ENCODE measurements around the gene LDLRAD3. TPM values are rescaled to one million over a fixed set of nuclear protein-coding genes. Genes with fewer than 3 reads are reported as not detected.
"Not testable (repeated sequence)": the region's sequence is repeated elsewhere in the genome, so short reads cannot be mapped to it uniquely, and the experiment has no call there.

Gene LDLRAD3
- polyA plus RNA-seq, 1 donor: 11.1 TPM

DNA sequence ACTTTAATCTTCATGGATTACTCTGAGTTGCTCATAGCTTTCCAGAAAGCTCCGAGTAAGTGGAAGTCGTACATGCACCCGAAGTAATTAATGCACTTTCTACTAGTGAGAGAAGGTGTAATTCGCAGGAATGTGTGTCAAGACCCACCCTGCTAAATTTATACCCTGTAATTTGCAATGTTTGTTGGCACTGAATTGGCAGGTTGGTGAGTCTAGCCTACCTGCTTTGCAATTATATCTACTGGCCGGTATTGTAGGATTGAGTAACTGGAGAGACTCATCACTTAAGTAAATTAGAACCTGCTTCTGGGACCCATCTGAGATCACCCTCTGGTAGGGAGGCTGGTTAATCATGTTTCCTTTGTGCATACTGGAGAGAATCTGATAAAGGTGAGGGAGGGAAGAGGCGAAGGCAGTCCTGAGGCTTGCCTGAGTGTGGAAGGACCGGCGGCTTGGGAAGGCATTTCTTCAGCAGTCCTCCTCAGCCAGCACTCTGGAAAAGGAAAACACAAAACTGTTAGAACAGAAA lies 63.3 kb downstream of the LDLRAD3 start:
- DNase-seq: no peak
- H3K4me1 ChIP-seq (ENCODE audit: control insufficient read depth, insufficient read depth, low read length): no peaks in the 10 kb centered on the region
- peaks cover 3% of the 10 kb centered on the region for H3K9me3 ChIP-seq (ENCODE audit: control insufficient read depth, low read depth, low read length)
- no peaks in the 10 kb centered on the region for H3K27me3 ChIP-seq (ENCODE audit: control insufficient read depth, insufficient read depth, low read length)
- H3K36me3 ChIP-seq (ENCODE audit: control insufficient read depth, insufficient read depth, low read length): no peaks in the 10 kb centered on the region
- H3K27ac ChIP-seq (ENCODE audit: low read length): no peak overlapping the region
- H3K4me3 ChIP-seq (ENCODE audit: low read length): no peak overlapping the region
- 60% methylated on average over 1 of the region's 8 CpGs for WGBS (ENCODE audit: insufficient coverage, low lambda C conversion rate)

DNA sequence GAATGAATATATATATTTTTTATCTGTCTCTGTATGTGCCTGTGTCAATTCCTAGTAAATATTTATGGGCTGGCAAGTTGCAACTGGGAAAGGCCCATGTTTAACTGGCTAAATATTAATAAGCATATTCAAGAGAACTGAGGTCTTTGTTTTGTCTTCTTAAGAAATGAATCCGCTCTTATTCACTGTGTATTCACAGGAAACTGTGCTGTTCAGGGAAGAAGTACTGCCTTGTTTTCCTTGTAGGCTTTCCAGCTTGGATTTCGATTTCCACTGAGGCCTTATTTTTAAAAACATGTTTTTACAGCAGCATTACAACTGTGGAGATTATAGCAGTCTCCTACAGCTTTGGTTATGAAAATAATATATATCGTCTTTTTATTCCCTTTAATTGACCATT lies 64.7 kb downstream of the LDLRAD3 start:
- peaks cover 3% of the 10 kb centered on the region for H3K9me3 ChIP-seq (ENCODE audit: control insufficient read depth, low read depth, low read length)
- 94% methylated on average over 3 of the region's 3 CpGs for WGBS (ENCODE audit: insufficient coverage, low lambda C conversion rate)
- no peaks in the 10 kb centered on the region for H3K4me1 ChIP-seq (ENCODE audit: control insufficient read depth, insufficient read depth, low read length)
- H3K27ac ChIP-seq (ENCODE audit: low read length): no peak overlapping the region
- H3K36me3 ChIP-seq (ENCODE audit: control insufficient read depth, insufficient read depth, low read length): no peaks in the 10 kb centered on the region
- DNase-seq: no peak
- no peak overlapping the region for H3K4me3 ChIP-seq (ENCODE audit: low read length)
- no peaks in the 10 kb centered on the region for H3K27me3 ChIP-seq (ENCODE audit: control insufficient read depth, insufficient read depth, low read length)

DNA sequence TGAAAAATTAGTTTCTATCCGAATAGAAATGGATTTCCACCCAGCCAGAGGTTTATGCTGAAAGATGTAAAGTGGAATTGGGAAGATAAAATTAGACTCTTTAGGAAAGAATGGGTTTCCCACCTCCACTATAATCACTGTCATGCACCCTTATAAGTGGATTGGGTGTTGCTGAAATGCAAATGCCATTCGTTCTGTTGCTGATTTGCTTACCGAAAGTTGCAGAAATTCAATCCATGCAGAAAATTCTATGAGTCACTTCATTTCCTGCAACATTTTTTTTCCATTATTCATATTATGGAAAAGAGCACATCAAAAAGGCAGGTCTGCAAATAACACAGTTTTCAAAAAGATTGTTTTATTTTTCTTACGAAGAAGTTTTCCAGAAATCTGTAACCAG lies 65.6 kb downstream of the LDLRAD3 start:
- Histone ChIP-seq H3K27ac (ENCODE audit: low read length) (no peak overlapping the region), H3K27me3 (ENCODE audit: control insufficient read depth, insufficient read depth, low read length) (no peaks in the 10 kb centered on the region), H3K36me3 (ENCODE audit: control insufficient read depth, insufficient read depth, low read length) (no peaks in the 10 kb centered on the region), H3K9me3 (ENCODE audit: control insufficient read depth, low read depth, low read length) (peaks cover 3% of the 10 kb centered on the region), H3K4me3 (ENCODE audit: low read length) (no peak overlapping the region), H3K4me1 (ENCODE audit: control insufficient read depth, insufficient read depth, low read length) (no peaks in the 10 kb centered on the region)
- 67% methylated on average over 1 of the region's 4 CpGs for WGBS (ENCODE audit: insufficient coverage, low lambda C conversion rate)
- DNase-seq: no peak

DNA sequence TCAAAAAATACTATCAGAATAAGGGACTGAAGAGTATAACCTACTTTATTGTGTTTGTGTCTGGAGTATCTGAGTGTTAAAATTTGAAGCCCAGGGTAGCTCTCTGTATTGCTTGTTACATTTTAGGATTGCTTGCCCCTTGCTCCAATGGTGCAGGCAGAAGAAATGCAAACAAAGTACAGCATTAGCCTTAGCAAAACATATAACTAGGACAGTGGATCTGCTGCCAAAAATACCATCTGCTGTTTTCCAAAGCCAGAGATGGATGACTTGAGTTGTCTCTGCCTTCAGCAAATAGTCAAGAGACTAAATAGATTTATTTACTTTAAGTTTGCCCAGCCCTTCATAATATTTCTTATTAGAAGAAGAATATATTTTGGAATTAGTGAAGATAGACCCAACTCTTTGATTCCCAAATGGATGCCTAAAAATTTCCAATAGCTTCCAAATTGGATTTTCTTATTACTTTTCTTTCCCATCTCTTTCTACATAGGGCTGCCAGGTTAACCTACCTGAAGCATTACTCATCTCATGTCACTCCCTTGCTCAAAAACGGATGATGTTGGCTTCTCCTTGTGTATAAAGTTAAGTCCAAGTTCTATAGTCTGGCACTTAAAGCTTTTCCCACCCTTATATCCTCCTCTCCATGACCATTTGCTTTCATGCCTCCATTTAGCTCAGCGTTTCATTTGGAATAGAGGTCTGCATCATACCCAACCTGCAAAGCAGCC lies 66.3 kb downstream of the LDLRAD3 start:
- H3K4me1 ChIP-seq (ENCODE audit: control insufficient read depth, insufficient read depth, low read length): no peaks in the 10 kb centered on the region
- WGBS (ENCODE audit: insufficient coverage, low lambda C conversion rate): no CpG with 5 or more reads among the region's 2 CpGs
- H3K4me3 ChIP-seq (ENCODE audit: low read length): no peak overlapping the region
- H3K27me3 ChIP-seq (ENCODE audit: control insufficient read depth, insufficient read depth, low read length): no peaks in the 10 kb centered on the region
- H3K27ac ChIP-seq (ENCODE audit: low read length): no peak overlapping the region
- no peak for DNase-seq
- no peaks in the 10 kb centered on the region for H3K9me3 ChIP-seq (ENCODE audit: control insufficient read depth, low read depth, low read length)
- H3K36me3 ChIP-seq (ENCODE audit: control insufficient read depth, insufficient read depth, low read length): no peaks in the 10 kb centered on the region

DNA sequence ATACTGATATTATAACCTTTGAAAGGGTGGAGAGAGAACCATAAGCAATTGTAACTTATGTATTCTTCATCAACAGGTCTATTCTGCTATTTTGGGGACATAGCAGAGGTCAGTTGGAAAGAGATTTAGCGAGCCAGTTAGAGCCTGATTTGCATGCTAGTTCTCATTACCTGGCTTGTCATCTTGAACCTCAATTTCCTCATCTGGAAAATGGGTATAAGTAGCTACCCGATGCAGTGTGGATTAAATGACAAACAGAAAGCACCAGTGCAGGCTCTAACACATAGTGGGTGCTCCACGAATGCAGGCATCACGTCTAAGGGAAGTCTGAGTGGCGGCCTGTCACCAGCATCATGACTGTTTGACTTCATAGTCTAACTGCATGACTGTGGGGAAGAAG lies 67.7 kb downstream of the LDLRAD3 start:
- no peak for DNase-seq
- Histone ChIP-seq H3K27ac (ENCODE audit: low read length) (no peak overlapping the region), H3K4me1 (ENCODE audit: control insufficient read depth, insufficient read depth, low read length) (no peaks in the 10 kb centered on the region), H3K4me3 (ENCODE audit: low read length) (no peak overlapping the region), H3K9me3 (ENCODE audit: control insufficient read depth, low read depth, low read length) (no peaks in the 10 kb centered on the region), H3K36me3 (ENCODE audit: control insufficient read depth, insufficient read depth, low read length) (no peaks in the 10 kb centered on the region), H3K27me3 (ENCODE audit: control insufficient read depth, insufficient read depth, low read length) (no peaks in the 10 kb centered on the region)
- 100% methylated on average over 1 of the region's 5 CpGs for WGBS (ENCODE audit: insufficient coverage, low lambda C conversion rate)

DNA sequence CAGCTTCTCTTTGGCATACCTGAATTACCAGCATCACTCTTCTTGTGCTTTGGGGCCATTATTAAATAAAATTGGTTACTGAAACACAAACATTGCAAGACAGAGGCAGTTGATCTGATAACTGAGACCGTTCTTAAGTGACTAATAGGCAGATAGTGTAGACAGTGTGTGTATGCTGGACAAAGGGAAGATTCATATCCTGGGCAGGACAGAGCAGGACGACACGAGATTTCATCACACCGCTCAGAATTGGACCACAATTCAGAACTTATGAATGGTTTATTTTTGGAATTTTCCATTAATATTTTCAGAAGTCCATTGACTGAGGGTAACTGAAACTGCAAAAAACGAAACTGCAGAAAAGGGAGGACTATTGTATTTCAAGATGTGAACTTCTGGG lies 68.6 kb downstream of the LDLRAD3 start:
- 67% methylated on average over 1 of the region's 5 CpGs for WGBS (ENCODE audit: insufficient coverage, low lambda C conversion rate)
- Histone ChIP-seq H3K4me1 (ENCODE audit: control insufficient read depth, insufficient read depth, low read length) (no peaks in the 10 kb centered on the region), H3K4me3 (ENCODE audit: low read length) (no peak overlapping the region), H3K36me3 (ENCODE audit: control insufficient read depth, insufficient read depth, low read length) (no peaks in the 10 kb centered on the region), H3K27me3 (ENCODE audit: control insufficient read depth, insufficient read depth, low read length) (no peaks in the 10 kb centered on the region), H3K27ac (ENCODE audit: low read length) (no peak overlapping the region), H3K9me3 (ENCODE audit: control insufficient read depth, low read depth, low read length) (no peaks in the 10 kb centered on the region)
- DNase-seq: no peak

DNA sequence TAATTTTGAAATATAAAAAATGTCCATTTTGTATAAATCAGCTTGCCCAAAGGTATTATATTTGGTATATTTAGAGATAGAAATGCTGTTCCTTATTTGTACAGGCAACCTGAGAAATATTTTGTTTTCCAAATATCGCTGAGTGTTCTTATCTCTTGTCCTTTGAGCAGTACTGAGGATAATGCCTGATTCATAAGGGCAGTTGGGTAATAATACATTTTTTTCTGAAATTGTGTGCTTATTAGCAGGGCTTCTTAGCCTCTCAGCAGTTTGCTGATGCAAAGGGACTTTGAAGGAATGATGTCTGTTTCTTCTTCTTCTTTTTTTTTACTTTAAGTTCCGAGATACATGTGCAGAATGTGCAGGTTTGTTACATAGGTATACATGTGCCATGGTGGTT lies 69.1 kb downstream of the LDLRAD3 start:
- Histone ChIP-seq H3K4me3 (ENCODE audit: low read length) (no peak overlapping the region), H3K4me1 (ENCODE audit: control insufficient read depth, insufficient read depth, low read length) (no peaks in the 10 kb centered on the region), H3K27ac (ENCODE audit: low read length) (no peak overlapping the region), H3K27me3 (ENCODE audit: control insufficient read depth, insufficient read depth, low read length) (no peaks in the 10 kb centered on the region), H3K9me3 (ENCODE audit: control insufficient read depth, low read depth, low read length) (no peaks in the 10 kb centered on the region), H3K36me3 (ENCODE audit: control insufficient read depth, insufficient read depth, low read length) (no peaks in the 10 kb centered on the region)
- no peak for DNase-seq
- WGBS (ENCODE audit: insufficient coverage, low lambda C conversion rate): no CpG with 5 or more reads among the region's 2 CpGs

DNA sequence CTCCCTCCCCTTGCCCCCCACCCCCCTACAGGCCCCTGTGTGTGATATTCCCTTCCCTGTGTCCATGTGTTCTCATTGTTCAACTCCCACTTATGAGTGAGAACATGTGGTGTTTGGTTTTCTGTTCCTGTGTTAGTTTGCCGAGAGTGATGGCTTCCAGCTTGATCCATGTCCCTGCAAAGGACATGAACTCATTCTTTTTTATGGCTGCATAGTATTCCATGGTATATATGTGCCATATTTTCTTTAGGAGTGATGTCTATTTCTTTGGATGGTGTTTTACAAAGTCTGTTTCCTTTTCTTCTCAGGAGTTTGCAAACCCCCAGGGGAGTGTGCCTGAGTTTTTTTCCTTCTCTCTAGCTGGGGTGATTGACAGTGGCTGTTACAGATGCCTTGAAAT lies 69.6 kb downstream of the LDLRAD3 start:
- H3K36me3 ChIP-seq (ENCODE audit: control insufficient read depth, insufficient read depth, low read length); DNase-seq; H3K4me1 ChIP-seq (ENCODE audit: control insufficient read depth, insufficient read depth, low read length); H3K4me3 ChIP-seq (ENCODE audit: low read length); H3K27me3 ChIP-seq (ENCODE audit: control insufficient read depth, insufficient read depth, low read length); H3K27ac ChIP-seq (ENCODE audit: low read length); H3K9me3 ChIP-seq (ENCODE audit: control insufficient read depth, low read depth, low read length): not testable (repeated sequence)
- no CpG with 5 or more reads among the region's 1 CpG for WGBS (ENCODE audit: insufficient coverage, low lambda C conversion rate)

DNA sequence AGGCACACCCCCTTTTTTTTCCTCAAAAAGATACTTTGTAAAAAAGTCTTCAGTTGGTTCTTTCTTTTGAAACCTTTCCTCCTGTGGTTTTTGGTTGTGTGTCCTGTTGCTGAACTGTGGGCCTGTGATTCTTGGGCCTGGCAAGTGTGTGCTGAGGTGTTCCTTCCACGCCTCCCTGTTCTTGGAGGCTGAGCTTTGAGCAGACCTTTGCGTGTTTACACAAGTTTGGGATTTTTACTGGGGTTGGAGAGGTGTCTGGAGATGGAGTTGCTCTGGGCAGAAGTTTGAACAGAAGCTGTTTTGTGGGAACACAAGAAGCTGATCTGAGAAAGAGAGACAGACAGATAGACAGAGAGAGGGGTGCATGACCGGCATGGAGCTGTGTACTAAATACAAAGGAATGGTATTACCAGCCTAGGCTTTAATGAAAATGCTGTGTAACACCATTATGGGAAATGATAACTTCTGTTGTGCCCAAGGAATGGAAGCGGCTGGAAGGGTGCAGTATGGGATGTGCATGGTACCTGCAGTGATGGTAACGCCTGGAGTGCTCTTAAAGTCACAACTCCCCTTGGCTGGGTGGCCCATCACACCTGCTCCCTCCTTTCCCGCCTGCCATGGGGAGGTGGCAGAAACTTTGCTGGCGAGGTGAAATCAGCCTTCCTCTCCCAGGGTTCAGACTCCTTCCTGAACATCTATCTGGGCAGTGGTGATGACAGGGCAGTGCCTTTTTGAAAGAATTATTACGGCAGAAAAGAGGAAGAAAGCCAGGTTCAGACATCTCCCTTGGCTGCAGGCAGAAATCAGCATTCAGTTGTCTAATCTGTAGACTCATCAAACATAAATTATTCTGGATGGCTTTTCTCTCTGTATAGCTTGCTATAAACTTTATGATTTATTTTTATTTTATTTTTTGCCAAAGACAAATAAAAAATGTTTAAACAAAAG lies 70.4 kb downstream of the LDLRAD3 start:
- Histone ChIP-seq H3K4me1 (ENCODE audit: control insufficient read depth, insufficient read depth, low read length) (no peaks in the 10 kb centered on the region), H3K9me3 (ENCODE audit: control insufficient read depth, low read depth, low read length) (no peaks in the 10 kb centered on the region), H3K27ac (ENCODE audit: low read length) (no peak overlapping the region), H3K4me3 (ENCODE audit: low read length) (no peak overlapping the region), H3K27me3 (ENCODE audit: control insufficient read depth, insufficient read depth, low read length) (no peaks in the 10 kb centered on the region), H3K36me3 (ENCODE audit: control insufficient read depth, insufficient read depth, low read length) (no peaks in the 10 kb centered on the region)
- DNase-seq: no peak
- WGBS (ENCODE audit: insufficient coverage, low lambda C conversion rate): no CpG with 5 or more reads among the region's 8 CpGs

DNA sequence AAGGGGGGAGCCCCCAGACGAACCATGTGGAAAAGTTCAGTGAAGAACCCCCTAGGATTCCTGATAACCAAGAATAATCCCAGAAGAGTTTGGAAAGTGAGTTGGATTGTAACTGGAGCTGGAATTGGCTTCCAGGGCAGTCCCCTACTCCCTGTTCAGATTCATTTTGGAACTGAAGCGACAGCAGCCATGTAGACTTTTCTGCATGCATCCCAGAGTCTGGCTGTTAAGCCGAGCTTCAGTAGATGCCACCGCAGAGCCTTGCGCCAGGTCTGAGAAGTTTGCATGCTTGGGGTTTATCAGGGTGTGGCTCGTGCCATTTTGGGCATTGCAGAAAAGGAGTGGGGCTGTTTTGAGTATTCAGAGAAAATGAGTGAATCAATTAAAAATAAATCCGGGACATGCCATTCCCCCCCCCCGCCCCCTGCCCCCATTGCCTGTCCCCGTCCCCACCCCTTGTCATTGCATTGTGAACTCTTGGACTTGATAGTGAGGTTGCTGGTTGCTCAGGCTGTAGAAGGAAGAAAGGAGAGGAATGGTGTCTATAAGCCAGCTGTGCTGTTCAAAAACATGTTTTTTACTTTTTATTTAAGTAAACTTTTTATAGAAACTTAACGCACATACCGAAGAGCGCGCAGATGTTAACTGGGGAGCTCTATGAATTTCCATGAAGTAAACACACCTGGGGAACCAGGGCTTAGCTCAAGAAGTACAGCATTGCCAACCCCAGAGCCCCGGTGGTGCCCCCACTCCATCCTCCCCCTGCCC lies 71.2 kb downstream of the LDLRAD3 start:
- no peaks in the 10 kb centered on the region for H3K27me3 ChIP-seq (ENCODE audit: control insufficient read depth, insufficient read depth, low read length)
- H3K9me3 ChIP-seq (ENCODE audit: control insufficient read depth, low read depth, low read length): no peaks in the 10 kb centered on the region
- H3K4me3 ChIP-seq (ENCODE audit: low read length): no peak overlapping the region
- WGBS (ENCODE audit: insufficient coverage, low lambda C conversion rate): 0% methylated on average over 1 of the region's 14 CpGs
- no peaks in the 10 kb centered on the region for H3K36me3 ChIP-seq (ENCODE audit: control insufficient read depth, insufficient read depth, low read length)
- no peak overlapping the region for H3K27ac ChIP-seq (ENCODE audit: low read length)
- H3K4me1 ChIP-seq (ENCODE audit: control insufficient read depth, insufficient read depth, low read length): no peaks in the 10 kb centered on the region
- no peak for DNase-seq

Data from large intestine (tissue), 3 donors.